CD4-positive, alpha-beta memory T cell (primary cell): ENCODE results near the gene CENPP. TPM values are rescaled to one million over a fixed set of nuclear protein-coding genes. Genes with fewer than 3 reads are reported as not detected.

Experiments
- CTCF ChIA-PET: fragments of 350-600 bp; sonication (Branson Sonifier 250); formaldehyde crosslinking; loops from one replicate; lab custom pipeline; 2021; ENCODE audit warnings: inconsistent platforms; ENCODE audit not compliant: partially characterized antibody; lab: Charles Lee
- POLR2A ChIA-PET: fragments of 350-600 bp; sonication (Branson Sonifier 250); formaldehyde crosslinking; loops from one replicate; lab custom pipeline; 2021; ENCODE audit not compliant: partially characterized antibody; lab: Charles Lee
- DNase-seq, 5 donors: peaks; one replicate each; pipeline versions ENCODE4 v3.0.0 to v3.0.0-alpha.2; 2020 to 2022; ENCODE audit warnings: mixed read lengths in 1 of 5
- H3K27ac ChIP-seq: one replicate; pipeline ENCODE4 v1.7.0; 2013; ENCODE audit warnings: low read depth, low read length
- H3K27me3 ChIP-seq: 2 replicates; pipeline ENCODE4 v1.7.0; 2013; ENCODE audit warnings: mild to moderate bottlenecking, low read length, moderate library complexity; ENCODE audit not compliant: insufficient read depth
- H3K36me3 ChIP-seq: 2 replicates; pipeline ENCODE4 v1.7.0; 2013; ENCODE audit warnings: mild to moderate bottlenecking, low read length, moderate library complexity; ENCODE audit not compliant: insufficient read depth
- H3K4me1 ChIP-seq: 2 replicates; pipeline ENCODE4 v1.7.0; 2013; ENCODE audit warnings: mild to moderate bottlenecking, low read length, moderate library complexity; ENCODE audit not compliant: insufficient read depth
- H3K4me3 ChIP-seq, 2 donors: one replicate each; pipeline ENCODE4 v1.7.0; 2013; ENCODE audit warnings: low read length in 2 of 2, mild to moderate bottlenecking in 1 of 2
- H3K9me3 ChIP-seq, 2 donors: one replicate each; pipeline ENCODE4 v1.7.0; 2013; ENCODE audit warnings: low read length in 2 of 2, control low read depth in 1 of 2; ENCODE audit not compliant: control insufficient read depth in 1 of 2
- H3K27ac Mint-ChIP-seq, 7 donors: one replicate each; pipeline ENCODE4 v1.8.0; 2020 to 2021; ENCODE audit warnings: mixed read lengths in 7 of 7, mild to moderate bottlenecking in 6 of 7, inconsistent platforms in 3 of 7, moderate library complexity in 3 of 7
- H3K27me3 Mint-ChIP-seq, 2 donors: one replicate each; pipeline ENCODE4 v1.8.0; 2020 to 2021; ENCODE audit warnings: mixed read lengths in 2 of 2
- H3K36me3 Mint-ChIP-seq, 2 donors: one replicate each; pipeline ENCODE4 v1.8.0; 2020 to 2021; ENCODE audit warnings: mixed read lengths in 2 of 2, inconsistent platforms in 1 of 2, mild to moderate bottlenecking in 1 of 2
- H3K4me1 Mint-ChIP-seq, 4 donors: one replicate each; pipeline ENCODE4 v1.8.0; 2020 to 2021; ENCODE audit warnings: mixed read lengths in 4 of 4, mild to moderate bottlenecking in 1 of 4
- H3K4me3 Mint-ChIP-seq, 8 donors: one replicate each; pipeline ENCODE4 v1.8.0; 2020 to 2021; ENCODE audit warnings: mixed read lengths in 8 of 8, mild to moderate bottlenecking in 7 of 8, moderate library complexity in 6 of 8, inconsistent platforms in 3 of 8
- H3K9me3 Mint-ChIP-seq, 8 donors: one replicate each; pipeline ENCODE4 v1.8.0; 2020 to 2021; ENCODE audit warnings: mixed read lengths in 8 of 8, mild to moderate bottlenecking in 5 of 8, inconsistent platforms in 3 of 8, moderate library complexity in 1 of 8
- intact Hi-C: fragments of 100-400 bp; cut with micrococcal nuclease; formaldehyde crosslinking; loops from one replicate; pipeline ENCODE4 v1.15.1; 2023
- polyA plus RNA-seq, 2 donors: library from polyadenylated mRNA; unstranded; fragments of 300-500 nt; fragmentation: Illumina TruSeq; gene quantifications; one replicate each; pipeline ENCODE4 v1.2.3, GENCODE V29; 2021
- total RNA-seq, 2 experiments: library from RNA; stranded (reverse); gene quantifications; one replicate each; pipeline ENCODE4 v1.2.3, GENCODE V29; 2021

Gene CENPP
- total and polyA plus RNA-seq, 4 experiments from 2014 or later, result 0.55 to 9.5 (median 3.4) TPM

- DNase-seq, result no peak
- H3K27ac Mint-ChIP-seq, result no peak overlapping the region
These were observed 221.6 kb downstream of the CENPP start for GRCh38 chr9:92547356-92547755.

GRCh38 chr9:92550765-92551164, 225.0 kb downstream of the CENPP start:
- H3K27me3 Mint-ChIP-seq, result no peaks in the 10 kb centered on the region
- H3K4me3 ChIP-seq, result no peak overlapping the region
- H3K9me3 Mint-ChIP-seq, result no peaks in the 10 kb centered on the region
- no peaks in the 10 kb centered on the region for H3K36me3 ChIP-seq
- H3K27ac Mint-ChIP-seq, result no peak overlapping the region
- no peak overlapping the region for H3K27ac ChIP-seq
- H3K9me3 ChIP-seq, result no peaks in the 10 kb centered on the region
- H3K4me1 Mint-ChIP-seq, result no peaks in the 10 kb centered on the region
- ChIA-PET CTCF (no interaction called here), POLR2A (no interaction called here)
- intact Hi-C loops, result no loop called here
- no peaks in the 10 kb centered on the region for H3K27me3 ChIP-seq
- H3K4me3 Mint-ChIP-seq, result no peak overlapping the region
- no peak for DNase-seq
- no peaks in the 10 kb centered on the region for H3K36me3 Mint-ChIP-seq
- H3K4me1 ChIP-seq, result no peaks in the 10 kb centered on the region

More at GRCh38 chr9:92547356-92547755, 221.6 kb downstream of the CENPP start:
- no peaks in the 10 kb centered on the region for H3K36me3 Mint-ChIP-seq
- no peaks in the 10 kb centered on the region for H3K9me3 ChIP-seq
- no peak overlapping the region for H3K4me3 Mint-ChIP-seq
- H3K9me3 Mint-ChIP-seq, result peaks cover 0 to 3% (median 0%) of the 10 kb centered on the region in 8 donors
- H3K27me3 Mint-ChIP-seq, result no peaks in the 10 kb centered on the region
- no peak overlapping the region for H3K27ac ChIP-seq
- H3K27me3 ChIP-seq, result no peaks in the 10 kb centered on the region
- no peaks in the 10 kb centered on the region for H3K4me1 ChIP-seq
- CTCF ChIA-PET, result no interaction called here
- POLR2A ChIA-PET, result no interaction called here
- no peaks in the 10 kb centered on the region for H3K4me1 Mint-ChIP-seq
- intact Hi-C loops, result no loop called here
- H3K4me3 ChIP-seq, result no peak overlapping the region
- no peaks in the 10 kb centered on the region for H3K36me3 ChIP-seq

DNA sequence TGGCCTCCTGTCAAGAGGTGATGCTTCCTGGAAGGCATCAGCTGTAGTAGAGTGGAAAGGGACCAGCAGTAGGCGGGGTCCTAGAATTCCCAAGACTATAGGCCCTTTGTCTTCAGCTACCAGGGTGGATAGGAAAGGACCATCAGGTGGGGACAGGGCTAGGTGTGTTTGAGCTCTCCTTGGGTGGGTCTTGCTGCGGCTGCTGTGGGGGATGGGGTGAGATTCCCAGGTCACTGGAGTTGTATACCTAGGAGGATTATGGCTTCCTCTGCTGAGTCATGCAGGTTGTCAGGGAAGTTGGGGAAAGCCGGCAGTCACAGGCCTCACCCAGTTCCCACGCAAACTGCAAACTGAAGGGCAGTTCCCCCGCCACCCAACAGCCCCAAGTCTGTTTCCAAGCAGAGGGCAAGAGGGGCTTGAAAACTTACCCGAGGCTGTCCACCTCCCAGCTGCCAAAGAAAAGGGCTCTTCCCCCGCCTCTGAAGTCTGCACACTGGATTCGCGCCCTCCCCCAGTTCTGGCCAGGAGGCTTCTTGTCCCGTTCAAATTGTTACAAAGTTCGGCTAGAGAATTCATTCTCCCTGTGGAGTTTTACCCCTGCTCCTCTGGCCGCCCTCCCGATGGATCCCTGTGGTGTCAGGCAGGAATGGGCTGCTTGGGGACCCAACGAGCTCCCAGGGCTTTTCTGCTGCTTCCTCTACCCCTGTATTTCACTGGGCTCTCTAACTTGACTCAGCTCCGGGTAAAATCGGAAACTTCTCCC, 233.0 kb downstream of the CENPP start:
- no peak overlapping the region for H3K27ac ChIP-seq
- Mint-ChIP-seq H3K4me1 (no peaks in the 10 kb centered on the region), H3K4me3 (no peak overlapping the region), H3K27me3 (peaks cover 0 to 2% of the 10 kb centered on the region in 2 donors), H3K9me3 (peaks cover 0 to 2% (median 0%) of the 10 kb centered on the region in 8 donors), H3K36me3 (peaks cover 0 to 3% of the 10 kb centered on the region in 2 donors), H3K27ac (no peak overlapping the region)
- intact Hi-C loops, result no loop called here
- H3K27me3 ChIP-seq, result no peaks in the 10 kb centered on the region
- H3K36me3 ChIP-seq, result no peaks in the 10 kb centered on the region
- H3K4me1 ChIP-seq, result no peaks in the 10 kb centered on the region
- no peak overlapping the region for H3K4me3 ChIP-seq
- no peak for DNase-seq
- ChIA-PET CTCF (no interaction called here), POLR2A (no interaction called here)
- no peaks in the 10 kb centered on the region for H3K9me3 ChIP-seq

DNA sequence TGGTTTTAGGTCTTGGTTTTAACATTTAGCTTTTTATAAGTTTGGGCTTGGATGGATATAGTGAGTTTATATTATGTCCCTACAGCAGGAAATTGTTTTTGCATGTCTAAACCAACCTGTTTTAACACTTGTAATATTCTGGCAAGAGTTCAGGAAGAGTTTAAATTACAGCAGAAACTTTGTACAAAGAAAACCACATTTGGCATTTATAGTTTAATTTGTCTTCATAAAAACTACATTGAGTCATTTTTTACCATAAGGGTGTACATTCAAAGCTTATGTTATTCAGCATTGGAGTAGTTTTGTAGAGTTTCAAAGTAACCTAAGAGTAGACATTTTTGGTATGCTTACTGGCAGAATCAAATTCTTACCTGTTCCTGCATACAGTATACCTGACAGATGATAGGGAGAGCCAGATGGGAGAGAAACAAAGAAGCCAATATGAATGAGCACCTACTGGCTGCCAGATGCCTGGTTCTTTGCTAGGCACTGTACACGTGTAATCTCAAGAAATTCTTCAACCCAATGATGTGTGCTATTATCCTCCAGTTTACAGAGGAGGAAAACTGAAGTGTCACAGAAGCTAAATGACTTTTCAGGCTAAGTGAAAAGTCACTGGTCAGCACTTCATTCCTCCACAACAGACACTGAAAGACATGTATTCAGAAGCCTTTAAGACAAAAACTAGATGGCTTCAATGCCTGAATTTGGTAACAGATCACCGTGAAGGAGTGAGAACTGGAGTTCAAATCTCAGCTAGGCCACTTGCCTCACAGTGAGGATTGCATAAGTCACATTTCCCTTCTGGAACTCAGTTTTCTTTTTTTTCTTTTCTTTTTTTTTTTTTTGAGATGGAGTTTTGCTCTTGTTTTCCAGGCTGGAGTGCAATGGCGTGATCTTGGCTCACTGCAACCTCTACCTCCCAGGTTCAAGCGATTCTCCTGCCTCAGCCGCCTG, 235.9 kb downstream of the CENPP start:
- Mint-ChIP-seq H3K27me3 (peaks cover 0 to 2% of the 10 kb centered on the region in 2 donors), H3K27ac (no peak overlapping the region), H3K4me3 (no peak overlapping the region), H3K9me3 (peaks cover 0 to 16% (median 6%) of the 10 kb centered on the region in 8 donors), H3K4me1 (no peaks in the 10 kb centered on the region), H3K36me3 (peaks cover 0 to 3% of the 10 kb centered on the region in 2 donors)
- H3K4me1 ChIP-seq, result no peaks in the 10 kb centered on the region
- H3K27me3 ChIP-seq, result no peaks in the 10 kb centered on the region
- ChIA-PET POLR2A (no interaction called here), CTCF (no interaction called here)
- H3K9me3 ChIP-seq, result peaks cover 0 to 3% of the 10 kb centered on the region in 2 donors
- intact Hi-C loops, result no loop called here
- H3K27ac ChIP-seq, result no peak overlapping the region
- H3K4me3 ChIP-seq, result no peak overlapping the region
- no peaks in the 10 kb centered on the region for H3K36me3 ChIP-seq
- DNase-seq, result no peak

DNA sequence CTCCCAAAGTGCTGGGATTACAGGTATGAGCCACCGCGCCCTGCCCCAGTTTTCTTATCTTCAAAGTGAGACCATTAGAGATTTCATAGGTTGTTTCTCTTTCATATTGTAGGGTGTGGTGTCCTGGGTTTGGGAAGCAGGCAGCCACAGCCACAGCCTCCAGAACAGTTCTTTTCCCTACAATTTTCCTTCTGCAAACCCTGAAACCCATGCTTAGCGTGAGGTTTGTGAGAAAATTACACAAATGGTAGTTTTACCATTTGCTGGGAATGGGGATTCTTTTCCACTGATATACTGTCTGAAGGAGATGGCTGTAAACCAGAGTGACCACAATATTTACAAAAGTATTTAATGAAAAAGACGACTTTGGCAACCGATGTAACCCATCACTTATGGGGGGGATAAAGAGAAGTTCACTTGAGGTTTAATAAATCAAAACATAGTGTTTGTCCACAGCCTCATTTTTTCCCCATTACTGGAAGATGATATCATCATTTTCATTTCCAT, 236.8 kb downstream of the CENPP start:
- Mint-ChIP-seq H3K4me1 (no peaks in the 10 kb centered on the region), H3K9me3 (peaks cover 0 to 21% (median 11%) of the 10 kb centered on the region in 8 donors), H3K4me3 (no peak overlapping the region), H3K27ac (no peak overlapping the region), H3K36me3 (peaks cover 0 to 3% of the 10 kb centered on the region in 2 donors), H3K27me3 (peaks cover 0 to 2% of the 10 kb centered on the region in 2 donors)
- Histone ChIP-seq H3K9me3 (peaks cover 0 to 3% of the 10 kb centered on the region in 2 donors), H3K4me3 (no peak overlapping the region), H3K36me3 (no peaks in the 10 kb centered on the region), H3K4me1 (no peaks in the 10 kb centered on the region), H3K27me3 (no peaks in the 10 kb centered on the region), H3K27ac (no peak overlapping the region)
- ChIA-PET CTCF (no interaction called here), POLR2A (no interaction called here)
- intact Hi-C loops, result no loop called here
- no peak for DNase-seq

DNA sequence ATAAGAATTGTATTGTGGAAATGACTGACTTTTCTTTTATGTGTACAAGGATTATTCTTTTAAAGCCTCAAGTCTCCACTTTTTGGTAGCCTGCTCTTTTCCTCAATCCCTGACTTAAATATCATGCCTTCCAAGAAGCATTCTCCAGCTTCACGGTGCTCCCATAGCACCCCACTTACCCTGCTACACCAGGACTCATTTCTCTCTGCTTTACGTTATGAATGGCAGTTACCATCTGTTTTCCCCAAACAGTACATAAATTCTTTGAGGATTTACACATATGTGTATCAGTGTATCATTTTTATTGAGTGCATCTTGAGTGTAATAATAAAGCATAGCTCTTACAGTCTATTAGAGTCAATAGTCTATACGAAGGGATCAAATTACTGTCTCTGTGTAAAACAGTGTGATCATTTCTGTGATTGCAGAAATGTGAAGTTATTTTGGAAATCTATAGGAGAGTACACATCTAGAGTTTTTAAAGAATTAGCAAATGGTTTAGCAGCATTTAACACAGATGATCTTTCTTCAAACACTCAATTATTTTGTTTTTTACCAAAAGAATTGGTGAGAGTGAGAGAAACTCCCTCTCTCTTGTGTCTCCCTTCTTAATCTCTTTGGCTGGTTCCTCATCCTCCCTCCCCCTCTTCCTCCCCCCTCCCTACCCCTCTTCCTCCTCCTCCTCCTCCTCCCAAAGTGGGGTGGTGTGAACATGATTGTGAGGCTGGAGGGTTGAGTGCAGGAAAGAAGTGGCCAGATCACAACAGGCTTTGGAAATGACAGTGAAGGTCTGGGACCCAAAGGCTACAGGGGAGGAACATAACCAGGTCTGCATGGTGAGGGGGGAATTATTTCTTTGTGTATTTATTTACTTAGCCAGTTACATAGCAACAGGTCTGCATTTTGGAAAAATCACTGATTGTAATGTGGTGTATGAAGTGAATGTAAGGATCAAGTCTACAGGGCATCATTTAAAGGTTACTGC, 237.7 kb downstream of the CENPP start:
- H3K4me3 ChIP-seq, result no peak overlapping the region
- CTCF ChIA-PET, result no interaction called here
- H3K9me3 ChIP-seq, result peaks cover 0 to 3% of the 10 kb centered on the region in 2 donors
- Mint-ChIP-seq H3K9me3 (peaks cover 0 to 27% (median 12%) of the 10 kb centered on the region in 8 donors), H3K27ac (no peak overlapping the region), H3K27me3 (no peaks in the 10 kb centered on the region), H3K4me1 (no peaks in the 10 kb centered on the region), H3K4me3 (no peak overlapping the region), H3K36me3 (peaks cover 0 to 3% of the 10 kb centered on the region in 2 donors)
- POLR2A ChIA-PET, result no interaction called here
- H3K36me3 ChIP-seq, result no peaks in the 10 kb centered on the region
- no peaks in the 10 kb centered on the region for H3K4me1 ChIP-seq
- DNase-seq, result no peak
- no peak overlapping the region for H3K27ac ChIP-seq
- intact Hi-C loops, result no loop called here
- H3K27me3 ChIP-seq, result no peaks in the 10 kb centered on the region
